ENCODE results near the gene ANKRD1.

ANKRD1 gene

DNA sequence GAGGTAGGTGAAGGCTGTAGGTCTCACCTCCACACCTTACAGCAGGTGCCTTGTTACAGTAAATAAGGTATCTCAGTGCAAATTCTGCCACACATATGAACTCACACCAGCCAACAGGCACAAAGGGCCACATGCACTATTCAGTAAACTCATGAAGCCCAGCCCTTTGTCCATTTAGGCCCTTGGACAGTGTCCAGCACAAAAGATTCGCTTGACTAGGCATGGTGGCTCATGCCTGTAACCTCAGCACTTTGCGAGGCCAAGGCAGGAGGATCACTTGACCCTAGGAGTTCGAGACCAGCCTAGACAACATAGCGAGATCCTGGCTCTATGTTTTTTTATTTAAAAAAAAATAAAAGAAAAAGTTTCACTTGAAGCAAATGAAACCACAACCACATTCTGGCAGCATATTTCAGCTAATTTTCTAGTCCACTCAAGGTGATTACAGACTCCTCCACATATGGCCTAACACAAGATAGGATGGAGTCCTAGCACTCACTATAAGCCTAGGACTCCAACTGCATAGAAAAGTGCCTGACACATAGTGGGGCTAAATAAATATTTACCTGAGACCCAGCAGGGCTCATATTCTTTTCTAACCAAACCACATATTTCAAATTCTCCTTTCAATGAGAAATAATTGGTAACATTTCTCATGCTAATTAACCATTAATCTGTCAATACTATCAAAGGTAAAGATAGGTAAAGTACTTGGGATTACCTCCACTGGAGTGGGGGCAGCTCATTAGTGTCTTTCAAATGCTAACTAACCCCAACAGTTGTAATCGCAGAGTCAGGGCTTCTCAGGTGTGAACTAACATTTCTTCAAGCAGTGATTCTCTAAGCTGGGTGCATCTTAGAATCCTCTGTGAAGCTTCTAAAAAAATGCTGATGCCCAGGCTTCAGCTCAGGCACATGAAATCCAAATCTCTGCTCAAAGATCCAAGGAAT lies 4.5 kb upstream of the ANKRD1 start:
- H3K4me3 ChIP-seq (replicated peaks; ENCODE audit: low read depth, low read length), result no peak overlapping the region
- DNase-seq (ENCODE audit: low read depth), result no peak
- TF ChIP-seq, protein P1, sequence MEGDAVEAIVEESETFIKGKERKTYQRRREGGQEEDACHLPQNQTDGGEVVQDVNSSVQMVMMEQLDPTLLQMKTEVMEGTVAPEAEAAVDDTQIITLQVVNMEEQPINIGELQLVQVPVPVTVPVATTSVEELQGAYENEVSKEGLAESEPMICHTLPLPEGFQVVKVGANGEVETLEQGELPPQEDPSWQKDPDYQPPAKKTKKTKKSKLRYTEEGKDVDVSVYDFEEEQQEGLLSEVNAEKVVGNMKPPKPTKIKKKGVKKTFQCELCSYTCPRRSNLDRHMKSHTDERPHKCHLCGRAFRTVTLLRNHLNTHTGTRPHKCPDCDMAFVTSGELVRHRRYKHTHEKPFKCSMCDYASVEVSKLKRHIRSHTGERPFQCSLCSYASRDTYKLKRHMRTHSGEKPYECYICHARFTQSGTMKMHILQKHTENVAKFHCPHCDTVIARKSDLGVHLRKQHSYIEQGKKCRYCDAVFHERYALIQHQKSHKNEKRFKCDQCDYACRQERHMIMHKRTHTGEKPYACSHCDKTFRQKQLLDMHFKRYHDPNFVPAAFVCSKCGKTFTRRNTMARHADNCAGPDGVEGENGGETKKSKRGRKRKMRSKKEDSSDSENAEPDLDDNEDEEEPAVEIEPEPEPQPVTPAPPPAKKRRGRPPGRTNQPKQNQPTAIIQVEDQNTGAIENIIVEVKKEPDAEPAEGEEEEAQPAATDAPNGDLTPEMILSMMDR (IDR thresholded peaks at IDR 0.05; ENCODE audit: low read length, missing control alignments), result no peak

DNA sequence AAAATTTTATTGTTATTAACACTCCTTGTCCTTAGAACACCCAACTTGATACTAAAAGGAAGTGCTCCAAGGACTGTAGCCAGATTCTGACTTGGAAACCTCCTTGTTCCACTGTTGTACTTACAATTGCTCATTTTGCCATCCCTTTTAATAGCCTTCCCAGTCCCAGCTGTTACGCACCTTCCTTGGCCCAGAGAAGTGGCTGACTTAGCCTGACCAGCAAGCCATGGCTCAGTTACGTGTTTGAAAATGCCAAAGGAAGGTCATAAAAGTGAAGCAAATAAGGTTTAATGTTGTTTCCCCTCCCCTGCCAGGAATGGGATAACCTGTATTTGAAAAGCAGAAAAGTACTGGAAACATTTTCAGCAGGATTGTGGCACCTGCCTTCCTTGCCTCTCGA lies 3.7 kb upstream of the ANKRD1 start:
- TF ChIP-seq, protein P1 (IDR thresholded peaks at IDR 0.05; ENCODE audit: low read length, missing control alignments), result no peak
- no peak for DNase-seq (ENCODE audit: low read depth)
- no peak overlapping the region for H3K4me3 ChIP-seq (replicated peaks; ENCODE audit: low read depth, low read length)

DNA sequence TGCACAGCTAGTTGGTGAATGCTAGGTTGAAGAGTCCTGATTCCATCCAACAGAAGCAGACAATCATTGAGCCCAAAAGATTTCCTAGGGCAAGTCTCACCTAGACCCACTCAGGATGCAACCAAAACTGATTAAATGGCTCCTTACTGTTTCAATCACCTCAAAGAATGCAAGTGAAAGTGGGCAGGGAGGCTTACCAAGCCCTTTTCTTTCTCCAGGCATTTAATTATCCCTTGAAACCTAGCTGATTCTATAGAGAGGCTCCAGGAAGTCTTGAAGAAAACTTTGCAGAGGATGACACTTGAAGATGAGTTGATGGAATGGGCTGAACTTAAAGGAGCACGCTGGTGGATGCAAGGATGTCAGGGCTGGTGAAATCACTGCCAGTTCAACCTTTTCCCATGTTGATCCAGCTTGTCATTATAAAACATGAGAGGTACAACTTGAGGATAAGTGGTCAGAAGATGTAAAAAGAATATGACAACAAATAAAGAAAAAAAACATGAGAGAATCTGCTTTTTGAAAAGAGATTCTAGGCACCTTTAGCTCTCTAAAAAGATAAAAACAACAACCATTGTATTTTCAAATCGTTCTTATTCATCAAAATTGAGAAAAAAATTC lies 2.3 kb upstream of the ANKRD1 start:
- no peak overlapping the region for H3K4me3 ChIP-seq (replicated peaks; ENCODE audit: low read depth, low read length)
- no peak for DNase-seq (ENCODE audit: low read depth)
- TF ChIP-seq, protein P1 (IDR thresholded peaks at IDR 0.05; ENCODE audit: low read length, missing control alignments), result no peak

DNA sequence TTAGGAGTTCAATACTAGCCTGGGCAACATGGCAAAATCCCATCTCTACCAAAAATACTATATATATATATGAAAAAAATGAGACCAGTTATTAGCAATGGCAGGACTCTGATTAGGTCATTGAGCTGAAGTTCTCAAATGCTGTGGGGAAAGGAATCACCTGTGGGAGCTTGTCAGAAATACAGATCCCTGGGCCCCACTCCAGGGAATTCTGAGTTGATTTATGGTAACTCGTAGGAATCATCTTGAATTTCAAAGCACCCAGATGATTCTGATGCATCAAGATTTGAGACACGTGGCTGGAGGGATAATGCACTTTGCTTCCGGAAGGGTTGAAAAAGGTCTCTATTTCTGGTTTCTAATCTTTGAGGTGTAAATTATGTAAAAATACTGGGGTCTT lies 1.0 kb upstream of the ANKRD1 start:
- no peak overlapping the region for H3K4me3 ChIP-seq (replicated peaks; ENCODE audit: low read depth, low read length)
- TF ChIP-seq, protein P1 (IDR thresholded peaks at IDR 0.05; ENCODE audit: low read length, missing control alignments), result no peak
- DNase-seq (ENCODE audit: low read depth), result no peak

DNA sequence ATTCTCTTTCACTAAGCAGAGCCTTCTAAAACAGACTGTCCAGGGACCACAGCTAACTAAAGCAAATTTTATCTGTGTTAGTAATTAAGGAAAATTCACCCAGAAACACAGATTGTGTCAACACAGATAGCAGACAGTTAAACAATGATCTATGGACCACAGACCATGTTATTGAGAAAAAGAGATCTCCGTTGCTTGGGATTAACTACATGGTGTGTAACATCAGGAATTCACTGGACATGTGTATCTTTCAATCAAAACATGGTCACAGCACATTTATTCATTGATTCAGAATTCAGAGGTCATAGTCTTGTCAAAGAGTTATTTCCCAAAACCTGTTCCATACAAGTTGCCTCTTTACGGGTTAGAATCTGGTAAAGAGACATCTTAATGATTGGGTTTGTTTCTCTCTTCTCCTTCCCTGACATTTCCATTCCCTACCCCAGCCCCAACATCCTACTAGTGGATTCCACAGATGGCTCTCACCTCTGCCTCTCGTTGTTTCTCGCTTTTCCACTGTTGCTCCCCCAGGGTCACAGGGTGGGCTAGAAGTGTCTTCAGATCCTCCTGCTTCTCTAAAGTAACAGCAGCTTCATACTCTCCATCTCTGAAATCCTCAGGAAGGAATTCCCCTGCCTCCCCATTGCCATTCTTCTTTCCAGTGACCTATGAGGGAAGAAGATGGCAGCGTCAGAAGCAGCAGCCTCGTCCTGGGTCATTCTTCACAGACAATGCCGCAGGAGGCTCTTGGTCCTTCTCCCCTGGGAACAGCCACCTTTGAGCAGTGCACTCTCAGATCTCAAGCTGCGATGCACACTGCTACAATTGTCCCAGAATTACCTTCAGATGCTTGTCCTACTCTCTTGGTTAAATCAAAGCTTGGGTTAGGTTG lies 958 bp downstream of the ANKRD1 start:
- peak overlapping the region; percentile 8 for H3K4me3 ChIP-seq (replicated peaks; ENCODE audit: low read depth, low read length)
- DNase-seq (ENCODE audit: low read depth), result no peak
- TF ChIP-seq, protein P1 (IDR thresholded peaks at IDR 0.05; ENCODE audit: low read length, missing control alignments), result no peak

DNA sequence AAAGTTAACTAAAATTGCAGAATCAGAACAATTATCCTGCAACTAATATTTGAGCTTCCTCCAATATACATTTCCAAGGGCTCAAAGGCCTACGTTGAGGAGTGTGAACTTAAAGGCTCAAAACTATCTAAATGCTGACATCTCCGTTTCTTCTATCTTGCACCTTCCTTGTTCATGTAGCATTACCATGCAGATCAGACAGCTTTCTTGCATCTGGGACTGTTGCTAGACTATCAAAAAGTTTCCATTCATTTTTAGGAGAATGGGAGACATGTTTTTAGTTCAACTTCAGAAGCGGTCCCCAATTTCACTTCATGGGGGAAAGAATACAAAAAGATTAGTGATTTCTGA lies 2.9 kb downstream of the ANKRD1 start:
- TF ChIP-seq, protein P1 (IDR thresholded peaks at IDR 0.05; ENCODE audit: low read length, missing control alignments), result no peak
- no peak overlapping the region for H3K4me3 ChIP-seq (replicated peaks; ENCODE audit: low read depth, low read length)
- no peak for DNase-seq (ENCODE audit: low read depth)

Measured in fibroblast of pulmonary artery (primary cell).